NCI-H1694 treated with DMSO at 0.1 percent for 48 hours (cell line): ENCODE measurements around the gene CD81.

ENCODE experiments used
- DNase-seq: peaks from one replicate; lab custom pipeline; 2025; lab: John Stamatoyannopoulos, UW

Gene CD81

GRCh38 chr11:2436521-2437031, 59.5 kb downstream of the CD81 start:
- no peak for DNase-seq

- no peak for DNase-seq
Measured at GRCh38 chr11:2437516-2437915, 60.4 kb downstream of the CD81 start.

- no peak for DNase-seq
Measured at GRCh38 chr11:2439820-2440219, 62.7 kb downstream of the CD81 start.

- no peak for DNase-seq
Measured at GRCh38 chr11:2440646-2441045, 63.5 kb downstream of the CD81 start.

- no peak for DNase-seq
Measured at GRCh38 chr11:2441171-2441570, 64.1 kb downstream of the CD81 start.

- no peak for DNase-seq
Measured at GRCh38 chr11:2442589-2442988, 65.5 kb downstream of the CD81 start.

GRCh38 chr11:2443406-2443805, 66.3 kb downstream of the CD81 start:
- DNase-seq, result no peak

GRCh38 chr11:2443881-2444820, 67.0 kb downstream of the CD81 start, which contains the start of gene TRPM5:
TSS of gene TRPM5 (minus strand) at chr11:2444514. CDS start at chr11:2423036, 21,478 bp downstream.
- DNase-seq, result no peak

GRCh38 chr11:2444821-2445745, 68.0 kb downstream of the CD81 start, which contains the start of gene KCNQ1:
TSS of gene KCNQ1 (plus strand) at chr11:2445008. CDS start at chr11:2445099, 91 bp downstream.
- no peak for DNase-seq

- no peak for DNase-seq
Measured at GRCh38 chr11:2445746-2446551, 68.8 kb downstream of the CD81 start.

GRCh38 chr11:2446590-2447252, 69.6 kb downstream of the CD81 start:
- no peak for DNase-seq
